ENCODE results near the gene MORF4L1.

DNA sequence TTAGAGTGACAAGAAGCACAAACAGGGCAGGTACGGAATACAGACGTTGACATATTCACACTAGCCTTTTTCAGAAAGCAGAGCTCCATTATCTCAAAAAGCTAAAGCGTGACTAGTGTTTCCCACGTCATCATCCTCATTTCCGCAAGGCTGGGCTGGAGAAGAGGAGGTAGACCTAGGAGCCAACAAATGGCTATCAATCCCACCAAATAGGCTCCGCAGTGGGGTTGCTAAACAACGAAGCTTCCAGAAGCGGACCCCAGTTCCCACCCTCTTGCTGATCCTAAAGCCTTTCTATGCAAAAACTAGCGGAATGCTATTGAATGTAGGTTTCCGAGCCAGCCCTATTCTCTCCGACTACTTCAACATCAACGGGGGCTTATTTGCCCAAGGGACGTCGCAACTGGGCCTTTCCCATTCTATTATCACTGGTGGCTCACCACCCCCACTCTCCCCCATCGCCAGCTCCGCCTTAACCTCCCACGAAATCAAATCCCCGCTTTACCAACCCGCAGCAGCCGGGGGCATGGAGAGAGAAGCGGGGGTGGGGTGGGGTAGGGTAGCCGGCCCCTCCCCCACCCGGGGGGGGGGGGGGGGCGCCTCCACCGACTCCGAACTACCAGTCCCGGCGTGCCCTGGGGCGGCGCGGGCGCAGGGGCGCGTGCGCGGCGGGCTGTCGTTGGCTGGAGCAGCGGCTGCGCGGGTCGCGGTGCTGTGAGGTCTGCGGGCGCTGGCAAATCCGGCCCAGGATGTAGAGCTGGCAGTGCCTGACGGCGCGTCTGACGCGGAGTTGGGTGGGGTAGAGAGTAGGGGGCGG, at the start of gene MORF4L1:
- TF ChIP-seq, protein P1, sequence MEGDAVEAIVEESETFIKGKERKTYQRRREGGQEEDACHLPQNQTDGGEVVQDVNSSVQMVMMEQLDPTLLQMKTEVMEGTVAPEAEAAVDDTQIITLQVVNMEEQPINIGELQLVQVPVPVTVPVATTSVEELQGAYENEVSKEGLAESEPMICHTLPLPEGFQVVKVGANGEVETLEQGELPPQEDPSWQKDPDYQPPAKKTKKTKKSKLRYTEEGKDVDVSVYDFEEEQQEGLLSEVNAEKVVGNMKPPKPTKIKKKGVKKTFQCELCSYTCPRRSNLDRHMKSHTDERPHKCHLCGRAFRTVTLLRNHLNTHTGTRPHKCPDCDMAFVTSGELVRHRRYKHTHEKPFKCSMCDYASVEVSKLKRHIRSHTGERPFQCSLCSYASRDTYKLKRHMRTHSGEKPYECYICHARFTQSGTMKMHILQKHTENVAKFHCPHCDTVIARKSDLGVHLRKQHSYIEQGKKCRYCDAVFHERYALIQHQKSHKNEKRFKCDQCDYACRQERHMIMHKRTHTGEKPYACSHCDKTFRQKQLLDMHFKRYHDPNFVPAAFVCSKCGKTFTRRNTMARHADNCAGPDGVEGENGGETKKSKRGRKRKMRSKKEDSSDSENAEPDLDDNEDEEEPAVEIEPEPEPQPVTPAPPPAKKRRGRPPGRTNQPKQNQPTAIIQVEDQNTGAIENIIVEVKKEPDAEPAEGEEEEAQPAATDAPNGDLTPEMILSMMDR (IDR thresholded peaks at IDR 0.05): no peak
- TF ChIP-seq POLR2A (IDR thresholded peaks at IDR 0.05): peak in 1 of 4 donors; percentile 63
